22Rv1 (cell line): Measurements from ENCODE around the gene CST6.

Experiments used
- CTCF ChIP-seq: fragments of 450-650 bp; IDR thresholded peaks from 2 replicates; pipeline ENCODE4 v1.5.1; 2017; ENCODE audit warnings: mild to moderate bottlenecking
- ZFX ChIP-seq: fragments of 450-650 bp; IDR thresholded peaks from 2 replicates; pipeline ENCODE4 v1.6.1; 2017; ENCODE audit warnings: antibody characterized with exemption, borderline replicate concordance

DNA sequence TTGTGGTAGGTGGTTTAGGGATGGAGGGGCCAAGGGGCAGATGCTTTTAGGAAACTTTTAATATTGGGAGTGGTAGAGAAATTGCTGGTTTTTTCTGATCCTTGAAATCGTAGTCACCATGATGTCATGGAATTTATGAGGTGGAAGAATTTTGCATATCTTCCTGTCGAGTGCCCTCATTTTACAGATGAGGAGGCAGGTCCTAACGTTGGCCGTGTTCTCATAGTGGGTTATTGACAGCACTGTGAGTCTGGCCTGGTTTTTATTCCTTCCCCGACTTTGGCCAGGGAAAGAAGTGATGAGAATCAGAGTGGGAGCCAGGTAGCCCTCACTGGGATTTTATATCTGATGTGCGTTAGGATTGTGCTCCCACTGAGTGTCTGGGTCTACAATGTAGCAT is 49.5 kb downstream of the CST6 start:
- TF ChIP-seq CTCF: no peak
- TF ChIP-seq ZFX: no peak
